Measurements from ENCODE around the gene PAGR1. TPM values are rescaled to one million over a fixed set of nuclear protein-coding genes. Genes with fewer than 3 reads are reported as not detected.

The PAGR1 gene
- total and polyA plus RNA-seq, 9 of the 15 experiments (the other 6 are each of a cell fraction or from before 2014, with no cell fraction given) = 1.4 to 58.2 (median 16.8) TPM

GRCh38 chr16:29805232-29806098 is 10.5 kb upstream of the PAGR1 start (continued):
- no peak for TF ChIP-seq ZBTB49 (CRISPR knock-in tag; IDR thresholded peaks at IDR 0.05; ENCODE audit: borderline replicate concordance)
- peak; percentile 99 for TF ChIP-seq VEZF1 (CRISPR knock-in tag; IDR thresholded peaks at IDR 0.05)
- no peak for TF ChIP-seq EZH2 (IDR thresholded peaks at IDR 0.05; ENCODE audit: borderline replicate concordance, low read depth, low read length)
- no peak for TF ChIP-seq ZNF347 (CRISPR knock-in tag; IDR thresholded peaks at IDR 0.05; ENCODE audit: low read depth)
- TF ChIP-seq MAFK (IDR thresholded peaks at IDR 0.05; ENCODE audit: low read length) = no peak
- TF ChIP-seq ADNP (tag; IDR thresholded peaks at IDR 0.05) = no peak
- peak; percentile 90 for TF ChIP-seq POLR2B (IDR thresholded peaks at IDR 0.05; ENCODE audit: low read depth, partially characterized antibody)
- TF ChIP-seq POLR2H (tag; IDR thresholded peaks at IDR 0.05; ENCODE audit: low read depth) = peak; percentile 93
- TF ChIP-seq ZNF274 (IDR thresholded peaks at IDR 0.05; ENCODE audit: borderline replicate concordance, low read depth, low read length) = no peak
- peak; percentile 96 for TF ChIP-seq RBFOX2 (IDR thresholded peaks at IDR 0.05; ENCODE audit: low read depth, low read length)
- TF ChIP-seq, protein P1, sequence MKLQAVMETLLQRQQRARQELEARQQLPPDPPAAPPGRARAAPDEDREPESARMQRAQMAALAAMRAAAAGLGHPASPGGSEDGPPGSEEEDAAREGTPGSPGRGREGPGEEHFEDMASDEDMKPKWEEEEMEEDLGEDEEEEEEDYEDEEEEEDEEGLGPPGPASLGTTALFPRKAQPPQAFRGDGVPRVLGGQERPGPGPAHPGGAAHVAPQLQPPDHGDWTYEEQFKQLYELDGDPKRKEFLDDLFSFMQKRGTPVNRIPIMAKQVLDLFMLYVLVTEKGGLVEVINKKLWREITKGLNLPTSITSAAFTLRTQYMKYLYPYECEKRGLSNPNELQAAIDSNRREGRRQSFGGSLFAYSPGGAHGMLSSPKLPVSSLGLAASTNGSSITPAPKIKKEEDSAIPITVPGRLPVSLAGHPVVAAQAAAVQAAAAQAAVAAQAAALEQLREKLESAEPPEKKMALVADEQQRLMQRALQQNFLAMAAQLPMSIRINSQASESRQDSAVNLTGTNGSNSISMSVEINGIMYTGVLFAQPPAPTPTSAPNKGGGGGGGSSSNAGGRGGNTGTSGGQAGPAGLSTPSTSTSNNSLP (IDR thresholded peaks at IDR 0.05; ENCODE audit: borderline replicate concordance, low read depth, low read length) = 0 out of 2 replicates have a peak, but pooled peaks have one; percentile 19
- TF ChIP-seq, protein P2, sequence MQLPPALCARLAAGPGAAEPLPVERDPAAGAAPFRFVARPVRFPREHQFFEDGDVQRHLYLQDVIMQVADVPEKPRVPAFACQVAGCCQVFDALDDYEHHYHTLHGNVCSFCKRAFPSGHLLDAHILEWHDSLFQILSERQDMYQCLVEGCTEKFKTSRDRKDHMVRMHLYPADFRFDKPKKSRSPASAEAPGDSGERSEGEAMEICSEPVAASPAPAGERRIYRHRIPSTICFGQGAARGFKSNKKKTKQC (CRISPR knock-in tag; IDR thresholded peaks at IDR 0.05) = no peak
- TF ChIP-seq ASH1L (IDR thresholded peaks at IDR 0.05; ENCODE audit: borderline replicate concordance, low read depth, partially characterized antibody) = peak; percentile 57
- no peak for TF ChIP-seq MECOM (CRISPR knock-in tag; IDR thresholded peaks at IDR 0.05)
- 0 out of 2 replicates have a peak, but pooled peaks have one; percentile 22 for TF ChIP-seq SMARCA4 (IDR thresholded peaks at IDR 0.05)
- TF ChIP-seq NR2C1 (IDR thresholded peaks at IDR 0.05) = 0 out of 2 replicates have a peak, but pooled peaks have one; percentile 33
- no peak; the same call in 1 of the 2 replicates for TF ChIP-seq NR2C1 (tag; IDR thresholded peaks at IDR 0.05)

All from K562 (cell line).